Measurements from ENCODE around the gene GTF2B.

DNA sequence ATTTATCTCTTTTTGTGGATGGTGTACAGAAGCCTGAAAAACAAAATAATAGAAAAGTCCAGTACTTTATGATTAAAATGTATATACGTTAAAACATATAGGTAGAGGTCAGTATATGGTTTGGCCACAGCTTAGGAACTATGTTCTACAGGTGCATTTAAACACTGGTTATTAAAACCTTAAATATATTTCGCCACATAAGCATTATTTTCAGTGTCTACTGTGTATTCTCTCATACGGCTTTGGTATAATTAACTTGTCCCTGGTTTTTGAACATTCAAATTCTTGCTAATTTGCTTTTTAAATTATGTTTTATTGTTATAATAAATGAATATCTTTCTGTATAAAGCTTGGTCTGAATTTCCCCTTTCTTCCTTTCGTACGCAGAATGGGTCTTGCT lies 87.9 kb downstream of the GTF2B start:
- TF ChIP-seq, protein P1, sequence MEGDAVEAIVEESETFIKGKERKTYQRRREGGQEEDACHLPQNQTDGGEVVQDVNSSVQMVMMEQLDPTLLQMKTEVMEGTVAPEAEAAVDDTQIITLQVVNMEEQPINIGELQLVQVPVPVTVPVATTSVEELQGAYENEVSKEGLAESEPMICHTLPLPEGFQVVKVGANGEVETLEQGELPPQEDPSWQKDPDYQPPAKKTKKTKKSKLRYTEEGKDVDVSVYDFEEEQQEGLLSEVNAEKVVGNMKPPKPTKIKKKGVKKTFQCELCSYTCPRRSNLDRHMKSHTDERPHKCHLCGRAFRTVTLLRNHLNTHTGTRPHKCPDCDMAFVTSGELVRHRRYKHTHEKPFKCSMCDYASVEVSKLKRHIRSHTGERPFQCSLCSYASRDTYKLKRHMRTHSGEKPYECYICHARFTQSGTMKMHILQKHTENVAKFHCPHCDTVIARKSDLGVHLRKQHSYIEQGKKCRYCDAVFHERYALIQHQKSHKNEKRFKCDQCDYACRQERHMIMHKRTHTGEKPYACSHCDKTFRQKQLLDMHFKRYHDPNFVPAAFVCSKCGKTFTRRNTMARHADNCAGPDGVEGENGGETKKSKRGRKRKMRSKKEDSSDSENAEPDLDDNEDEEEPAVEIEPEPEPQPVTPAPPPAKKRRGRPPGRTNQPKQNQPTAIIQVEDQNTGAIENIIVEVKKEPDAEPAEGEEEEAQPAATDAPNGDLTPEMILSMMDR (IDR thresholded peaks at IDR 0.05) = no peak
- no peak for TF ChIP-seq POLR2A (IDR thresholded peaks at IDR 0.05)

All from right lobe of liver (tissue), 4 donors.